ENCODE results near the gene HACD2. TPM values are rescaled to one million over a fixed set of nuclear protein-coding genes. Genes with fewer than 3 reads are reported as not detected.

HACD2 gene
- total RNA-seq, 1 donor from 2014 or later: 30.4 TPM

GRCh38 chr3:123552768-123553167, 32.1 kb downstream of the HACD2 start:
- H3K27ac Mint-ChIP-seq: no peak overlapping the region
- H3K27me3 Mint-ChIP-seq: no peaks in the 10 kb centered on the region
- no peak for TF ChIP-seq CTCF (conservative IDR thresholded peaks at IDR 0.05)
- peaks cover 47% of the 10 kb centered on the region for H3K36me3 Mint-ChIP-seq
- DNase-seq (ENCODE audit: extremely low spot score, unreplicated experiment): no peak
- peaks cover 3% of the 10 kb centered on the region for H3K4me1 Mint-ChIP-seq (ENCODE audit: unreplicated experiment)
- no peak overlapping the region for H3K4me3 Mint-ChIP-seq
- H3K9me3 Mint-ChIP-seq: peaks cover 5% of the 10 kb centered on the region

- peaks cover 47% of the 10 kb centered on the region for H3K36me3 Mint-ChIP-seq
- H3K27me3 Mint-ChIP-seq: no peaks in the 10 kb centered on the region
- no peak overlapping the region for H3K4me3 Mint-ChIP-seq
- H3K9me3 Mint-ChIP-seq: peaks cover 5% of the 10 kb centered on the region
- peaks cover 3% of the 10 kb centered on the region for H3K4me1 Mint-ChIP-seq (ENCODE audit: unreplicated experiment)
- no peak overlapping the region for H3K27ac Mint-ChIP-seq
- TF ChIP-seq CTCF (conservative IDR thresholded peaks at IDR 0.05): peak; percentile 63
- no peak for DNase-seq (ENCODE audit: extremely low spot score, unreplicated experiment)
These were observed 32.6 kb downstream of the HACD2 start for GRCh38 chr3:123552095-123552714.

GRCh38 chr3:123547881-123548519, 36.9 kb downstream of the HACD2 start:
- peaks cover 5% of the 10 kb centered on the region for H3K9me3 Mint-ChIP-seq
- no peak for TF ChIP-seq CTCF (conservative IDR thresholded peaks at IDR 0.05)
- no peak for DNase-seq (ENCODE audit: extremely low spot score, unreplicated experiment)
- peak overlapping the region; percentile 94 for H3K27ac Mint-ChIP-seq
- H3K36me3 Mint-ChIP-seq: peaks cover 31% of the 10 kb centered on the region
- no peaks in the 10 kb centered on the region for H3K27me3 Mint-ChIP-seq
- peaks cover 16% of the 10 kb centered on the region for H3K4me1 Mint-ChIP-seq (ENCODE audit: unreplicated experiment)
- peak overlapping the region; percentile 63 for H3K4me3 Mint-ChIP-seq

- no peak overlapping the region for H3K27ac Mint-ChIP-seq
- H3K36me3 Mint-ChIP-seq: peaks cover 19% of the 10 kb centered on the region
- peaks cover 3% of the 10 kb centered on the region for H3K9me3 Mint-ChIP-seq
- TF ChIP-seq CTCF (conservative IDR thresholded peaks at IDR 0.05): no peak
- no peak overlapping the region for H3K4me3 Mint-ChIP-seq
- peaks cover 22% of the 10 kb centered on the region for H3K4me1 Mint-ChIP-seq (ENCODE audit: unreplicated experiment)
- no peak for DNase-seq (ENCODE audit: extremely low spot score, unreplicated experiment)
- no peaks in the 10 kb centered on the region for H3K27me3 Mint-ChIP-seq
These were observed 38.6 kb downstream of the HACD2 start for GRCh38 chr3:123546133-123546755.

- Mint-ChIP-seq H3K4me3 (no peak overlapping the region), H3K9me3 (peaks cover 5% of the 10 kb centered on the region), H3K4me1 (ENCODE audit: unreplicated experiment) (peaks cover 24% of the 10 kb centered on the region), H3K27me3 (no peaks in the 10 kb centered on the region), H3K36me3 (peaks cover 7% of the 10 kb centered on the region), H3K27ac (no peak overlapping the region)
- TF ChIP-seq CTCF (conservative IDR thresholded peaks at IDR 0.05): no peak
- no peak for DNase-seq (ENCODE audit: extremely low spot score, unreplicated experiment)
These were observed 40.9 kb downstream of the HACD2 start for GRCh38 chr3:123543950-123544349.
